Esophagus muscularis mucosa (tissue), 4 donors: ENCODE measurements around the gene SLC39A10. TPM values are rescaled to one million over a fixed set of nuclear protein-coding genes. Genes with fewer than 3 reads are reported as not detected.

Experiments
- DNase-seq: peaks from one replicate; pipeline ENCODE4 v3.0.0-alpha.2; 2017; ENCODE audit errors: extremely low spot score
- H3K27ac ChIP-seq, 4 donors: fragments of 200-600 bp; sonication (generic); replicated peaks in 1 of 4; 1 replicate in 3 of 4; 2 replicates in 1 of 4; pipeline ENCODE4 v1.5.1; 2016 to 2019; ENCODE audit warnings: mild to moderate bottlenecking in 1 of 4
- H3K27me3 ChIP-seq, 4 donors: fragments of 200-600 bp; sonication (generic); one replicate each; pipeline versions ENCODE4 v1.5.1 to v1.6.0; 2016 to 2019
- H3K36me3 ChIP-seq, 4 donors: fragments of 200-600 bp; sonication (generic); one replicate each; pipeline ENCODE4 v1.5.1; 2016 to 2019
- H3K4me1 ChIP-seq, 4 donors: fragments of 200-600 bp; sonication (generic); one replicate each; pipeline ENCODE4 v1.5.1; 2016 to 2019
- H3K4me3 ChIP-seq, 4 donors: fragments of 200-600 bp; sonication (generic); 1 replicate in 2 of 4; 2 replicates in 2 of 4; pipeline ENCODE4 v1.5.1; 2016 to 2019; ENCODE audit warnings: mild to moderate bottlenecking in 4 of 4, moderate library complexity in 1 of 4
- H3K9me3 ChIP-seq, 4 donors: fragments of 200-600 bp; sonication (generic); 1 replicate in 3 of 4; 2 replicates in 1 of 4; pipeline ENCODE4 v1.5.1; 2016 to 2019
- EP300 ChIP-seq: sonication (generic); formaldehyde crosslinking; IDR thresholded peaks from one replicate; pipeline ENCODE4 v1.6.1; 2017; ENCODE audit warnings: antibody characterized with exemption
- POLR2A ChIP-seq: fragments of 450-650 bp; IDR thresholded peaks from one replicate; pipeline ENCODE4 v1.6.1; 2017; ENCODE audit warnings: antibody characterized with exemption, moderate library complexity, mild to moderate bottlenecking, low read depth
- POLR2AphosphoS5 ChIP-seq, 2 donors: sonication (generic); formaldehyde crosslinking; IDR thresholded peaks; one replicate each; pipeline ENCODE4 v1.6.1; 2017; ENCODE audit warnings: antibody characterized with exemption in 2 of 2
- WGBS: methylation state at CpG from one replicate; pipeline ENCODE4 v1.1.5; 2018; 5-methylcytosine and 5-hydroxymethylcytosine counted together
- intact Hi-C: fragments of 100-400 bp; cut with DNase I; formaldehyde crosslinking; loops from one replicate; pipeline ENCODE4 v1.15.1; 2023
- total RNA-seq, 4 donors: library from RNA; depleted of rRNA; stranded (reverse); fragments of >200 nt; gene quantifications; one replicate each; pipeline versions ENCODE4 v1.1.0 to v1.2.1, GENCODE V29; 2016
- TF ChIP-seq, protein P1 (sequence below), 3 experiments: fragments of 200-600 bp in 2 of 3; fragments of 450-650 bp in 1 of 3; sonication (generic) in 2 of 3; IDR thresholded peaks; one replicate each; pipeline ENCODE4 v1.5.1; 2017 to 2019; ENCODE audit warnings: antibody characterized with exemption in 3 of 3, mild to moderate bottlenecking in 2 of 3, moderate library complexity in 1 of 3

Gene SLC39A10
- total RNA-seq, 4 donors from 2014 or later = 7.1 to 9.5 (median 8.3) TPM

DNA sequence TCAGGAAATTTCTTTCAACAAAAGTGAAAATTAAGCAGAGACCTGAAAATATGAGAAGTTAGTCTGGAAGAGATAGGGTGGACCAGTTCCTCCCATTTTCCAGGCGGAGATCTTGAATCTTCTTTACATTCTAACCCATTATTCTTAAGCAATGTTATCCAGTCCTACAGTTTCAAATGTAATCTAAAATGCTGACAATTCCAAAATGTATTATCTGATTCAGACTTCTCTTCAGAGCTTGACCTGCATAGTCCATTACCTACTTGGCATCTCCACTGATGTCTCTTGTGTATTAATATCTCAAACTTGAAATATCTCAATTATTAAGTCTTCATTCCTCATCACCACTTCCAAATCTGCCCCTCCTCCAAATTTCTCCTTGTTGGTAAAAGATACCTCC is 28.4 kb upstream of the SLC39A10 start:
- Histone ChIP-seq H3K4me3 (no peak overlapping the region), H3K36me3 (no peaks in the 10 kb centered on the region), H3K9me3 (no peaks in the 10 kb centered on the region), H3K4me1 (no peaks in the 10 kb centered on the region), H3K27me3 (no peaks in the 10 kb centered on the region), H3K27ac (no peak overlapping the region)
- DNase-seq = no peak
- TF ChIP-seq, protein P1, sequence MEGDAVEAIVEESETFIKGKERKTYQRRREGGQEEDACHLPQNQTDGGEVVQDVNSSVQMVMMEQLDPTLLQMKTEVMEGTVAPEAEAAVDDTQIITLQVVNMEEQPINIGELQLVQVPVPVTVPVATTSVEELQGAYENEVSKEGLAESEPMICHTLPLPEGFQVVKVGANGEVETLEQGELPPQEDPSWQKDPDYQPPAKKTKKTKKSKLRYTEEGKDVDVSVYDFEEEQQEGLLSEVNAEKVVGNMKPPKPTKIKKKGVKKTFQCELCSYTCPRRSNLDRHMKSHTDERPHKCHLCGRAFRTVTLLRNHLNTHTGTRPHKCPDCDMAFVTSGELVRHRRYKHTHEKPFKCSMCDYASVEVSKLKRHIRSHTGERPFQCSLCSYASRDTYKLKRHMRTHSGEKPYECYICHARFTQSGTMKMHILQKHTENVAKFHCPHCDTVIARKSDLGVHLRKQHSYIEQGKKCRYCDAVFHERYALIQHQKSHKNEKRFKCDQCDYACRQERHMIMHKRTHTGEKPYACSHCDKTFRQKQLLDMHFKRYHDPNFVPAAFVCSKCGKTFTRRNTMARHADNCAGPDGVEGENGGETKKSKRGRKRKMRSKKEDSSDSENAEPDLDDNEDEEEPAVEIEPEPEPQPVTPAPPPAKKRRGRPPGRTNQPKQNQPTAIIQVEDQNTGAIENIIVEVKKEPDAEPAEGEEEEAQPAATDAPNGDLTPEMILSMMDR (IDR thresholded peaks at IDR 0.05) = no peak
- TF ChIP-seq POLR2AphosphoS5 (IDR thresholded peaks at IDR 0.05) = no peak
- WGBS = 87% methylated on average over 1 of the region's 1 CpG
- intact Hi-C loops = no loop called here

DNA sequence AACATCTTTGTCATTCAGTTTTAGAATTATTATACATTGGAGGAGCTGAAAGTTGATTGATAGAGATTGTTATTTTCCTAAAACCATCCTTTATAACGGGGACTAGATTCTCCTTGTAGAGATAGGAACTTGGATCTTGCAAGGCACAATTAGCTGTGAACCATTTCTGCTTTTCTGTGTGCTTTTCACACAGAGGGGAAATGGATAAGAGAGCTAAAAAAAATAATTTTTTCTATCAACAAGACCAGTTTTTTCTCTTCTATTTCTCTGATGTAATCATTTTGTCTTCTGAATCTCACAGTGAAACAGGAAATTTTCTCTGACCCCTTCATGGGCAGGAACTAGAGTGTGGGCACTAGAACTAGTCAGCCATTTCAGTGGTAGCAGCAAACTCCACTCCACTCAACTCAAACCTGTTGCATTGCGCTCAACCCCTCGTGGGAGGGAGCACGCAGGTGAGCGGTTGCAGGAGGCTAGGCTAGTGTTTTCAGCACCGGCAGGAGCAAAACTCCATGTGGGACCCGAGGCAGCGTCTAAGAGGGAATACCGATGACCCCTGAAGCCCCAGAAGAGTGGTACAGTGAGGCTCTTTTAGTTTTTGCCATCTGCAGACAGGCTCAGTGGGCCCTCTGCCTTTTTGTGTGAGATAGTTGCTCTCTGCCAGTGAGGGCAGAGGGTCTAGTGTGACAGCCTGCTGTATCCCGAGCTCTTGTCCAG is 24.0 kb upstream of the SLC39A10 start:
- WGBS = 93% methylated on average over 8 of the region's 10 CpGs

DNA sequence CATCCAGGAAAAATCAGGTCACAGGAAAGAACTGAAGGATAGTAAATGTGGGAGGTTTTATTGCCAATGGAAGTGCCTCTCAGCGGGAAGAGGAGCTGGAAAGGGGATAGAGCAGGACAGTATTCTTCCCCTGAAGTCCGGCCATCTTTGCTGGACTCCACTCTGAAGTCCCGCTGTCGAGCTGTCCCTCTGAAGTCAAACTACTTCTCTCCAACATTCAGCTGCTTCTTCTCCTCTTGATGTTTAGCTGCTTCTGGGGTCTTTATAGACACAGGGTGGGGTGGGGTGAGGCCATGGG is 23.5 kb upstream of the SLC39A10 start:
- Histone ChIP-seq H3K4me3 (no peak overlapping the region), H3K36me3 (no peaks in the 10 kb centered on the region), H3K9me3 (no peaks in the 10 kb centered on the region), H3K27me3 (no peaks in the 10 kb centered on the region), H3K27ac (no peak overlapping the region), H3K4me1 (no peaks in the 10 kb centered on the region)
- 89% methylated on average over 4 of the region's 4 CpGs for WGBS
- DNase-seq = no peak
- intact Hi-C loops = no loop called here
- TF ChIP-seq, protein P1 (IDR thresholded peaks at IDR 0.05) = no peak
- no peak for TF ChIP-seq POLR2AphosphoS5 (IDR thresholded peaks at IDR 0.05)
- TF ChIP-seq EP300 = no peak
- TF ChIP-seq POLR2A = no peak

More for the DNA sequence above, 24.0 kb upstream of the SLC39A10 start:
- no peaks in the 10 kb centered on the region for H3K4me1 ChIP-seq
- intact Hi-C loops = no loop called here
- DNase-seq = no peak
- TF ChIP-seq, protein P1 (IDR thresholded peaks at IDR 0.05) = no peak
- no peak for TF ChIP-seq POLR2A
- TF ChIP-seq EP300 = no peak
- no peak for TF ChIP-seq POLR2AphosphoS5 (IDR thresholded peaks at IDR 0.05)
- no peak overlapping the region for H3K27ac ChIP-seq
- no peaks in the 10 kb centered on the region for H3K9me3 ChIP-seq
- H3K27me3 ChIP-seq = no peaks in the 10 kb centered on the region
- no peaks in the 10 kb centered on the region for H3K36me3 ChIP-seq
- no peak overlapping the region for H3K4me3 ChIP-seq

DNA sequence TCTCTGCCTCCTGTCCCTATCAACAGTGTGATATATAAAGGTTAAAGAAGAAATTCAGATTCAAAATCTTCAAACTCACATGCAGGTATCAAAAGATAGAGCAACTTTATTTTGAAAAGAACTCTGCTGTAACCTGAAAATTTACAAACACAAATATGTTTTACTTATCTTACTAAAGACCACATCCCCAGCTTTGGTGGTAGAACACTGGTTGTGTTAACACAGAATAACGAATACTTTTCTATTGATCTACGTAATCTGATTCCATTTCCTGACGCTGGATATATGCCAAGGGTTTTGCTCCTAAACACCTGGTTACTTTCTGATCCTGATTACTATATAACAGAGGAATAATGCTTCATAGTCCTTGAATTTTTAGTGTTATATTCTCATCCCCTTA is 23.1 kb upstream of the SLC39A10 start:
- TF ChIP-seq EP300 = no peak
- TF ChIP-seq POLR2A = no peak
- TF ChIP-seq, protein P1 (IDR thresholded peaks at IDR 0.05) = no peak
- no peak for TF ChIP-seq POLR2AphosphoS5 (IDR thresholded peaks at IDR 0.05)
- no peaks in the 10 kb centered on the region for H3K27me3 ChIP-seq
- 91% methylated on average over 3 of the region's 3 CpGs for WGBS
- no peaks in the 10 kb centered on the region for H3K36me3 ChIP-seq
- intact Hi-C loops = no loop called here
- H3K27ac ChIP-seq = no peak overlapping the region
- DNase-seq = no peak
- no peaks in the 10 kb centered on the region for H3K9me3 ChIP-seq
- H3K4me3 ChIP-seq = no peak overlapping the region
- H3K4me1 ChIP-seq = no peaks in the 10 kb centered on the region

DNA sequence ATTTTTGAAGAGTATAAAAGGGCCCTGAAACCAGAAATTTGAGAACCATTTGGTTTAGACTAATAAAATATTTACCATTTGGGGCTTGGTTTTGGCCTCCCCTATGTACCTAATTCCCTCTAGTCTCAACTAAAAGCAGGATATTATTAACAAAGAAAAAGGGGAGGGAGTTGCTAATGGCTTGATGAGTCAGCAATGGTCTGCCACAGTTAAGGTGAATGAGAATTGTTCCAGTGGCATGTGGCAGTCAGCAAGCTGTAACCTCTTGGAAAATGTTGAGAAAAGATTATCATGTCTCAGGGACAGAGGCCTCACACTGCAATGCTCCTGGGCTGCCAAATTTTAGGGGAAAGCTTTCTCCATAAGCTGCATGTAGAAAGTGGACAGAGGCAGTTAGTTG is 20.1 kb upstream of the SLC39A10 start:
- no peak overlapping the region for H3K27ac ChIP-seq
- H3K4me1 ChIP-seq = no peaks in the 10 kb centered on the region
- H3K27me3 ChIP-seq = no peaks in the 10 kb centered on the region
- intact Hi-C loops = no loop called here
- H3K9me3 ChIP-seq = no peaks in the 10 kb centered on the region
- TF ChIP-seq EP300 (no peak), POLR2A (no peak), POLR2AphosphoS5 (IDR thresholded peaks at IDR 0.05) (no peak)
- TF ChIP-seq, protein P1 (IDR thresholded peaks at IDR 0.05) = no peak
- no peaks in the 10 kb centered on the region for H3K36me3 ChIP-seq
- no peak for DNase-seq
- no peak overlapping the region for H3K4me3 ChIP-seq
